ENCODE results near the gene CDHR2.
"Not testable (repeated sequence)": the region's sequence is repeated elsewhere in the genome, so short reads cannot be mapped to it uniquely, and the experiment has no call there.

The CDHR2 gene

DNA sequence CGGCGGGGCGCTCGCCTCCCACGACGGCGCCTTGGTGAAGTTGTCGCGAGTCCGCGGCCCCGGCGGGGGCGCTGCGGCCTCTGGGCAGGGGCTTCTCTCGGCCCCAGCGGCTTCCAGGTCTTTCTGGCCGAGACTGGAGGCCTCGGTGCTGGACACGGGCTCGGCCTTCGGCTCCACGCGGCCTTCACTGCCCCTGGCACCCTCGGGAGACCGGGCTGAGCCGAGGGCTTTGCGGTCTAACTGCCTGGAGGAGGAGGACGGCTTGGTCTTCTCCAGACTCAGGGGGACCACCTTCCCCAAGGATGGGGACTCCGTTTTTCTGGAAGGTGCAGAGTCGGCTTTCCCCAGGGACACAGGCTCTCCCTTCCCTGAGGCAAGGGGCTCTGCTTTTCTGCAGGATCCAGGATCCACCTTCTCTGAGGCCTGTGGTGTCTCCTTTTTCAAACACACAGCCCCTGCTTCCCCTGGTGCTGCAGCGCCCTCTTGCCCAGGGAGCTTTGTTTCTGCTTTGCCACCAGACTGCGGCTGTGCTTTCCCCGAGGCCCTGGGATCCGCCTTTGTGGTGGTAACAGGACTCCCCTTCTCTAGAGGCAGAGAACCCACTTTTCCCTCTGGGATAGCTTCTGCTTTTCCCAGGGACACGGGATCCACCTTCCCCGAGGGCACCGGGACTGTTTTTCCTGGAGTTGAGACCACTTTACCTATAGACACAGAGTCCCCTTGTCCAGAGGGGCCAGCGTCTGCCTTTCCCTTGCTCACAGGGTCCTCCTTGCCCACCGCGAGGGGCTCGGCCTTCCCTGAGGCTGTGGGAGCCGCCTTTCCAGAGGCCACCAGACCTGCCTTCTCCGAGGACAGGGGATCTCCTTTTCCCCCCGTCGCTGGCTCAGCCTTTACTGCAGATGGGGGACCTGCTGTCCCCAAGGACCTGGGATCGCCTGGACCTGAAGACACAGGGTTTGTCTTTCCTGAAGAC lies 48.6 kb downstream of the CDHR2 start:
- Mint-ChIP-seq H3K27ac (no peak overlapping the region), H3K4me3 (peak overlapping the region; percentile 55), H3K9me3 (no peaks in the 10 kb centered on the region), H3K36me3 (no peaks in the 10 kb centered on the region), H3K4me1 (peaks cover 6% of the 10 kb centered on the region), H3K27me3 (no peaks in the 10 kb centered on the region)
- no peak for DNase-seq (ENCODE audit: low spot score in 2 of 2)
- no peak for ATAC-seq (ENCODE audit: low read depth)

DNA sequence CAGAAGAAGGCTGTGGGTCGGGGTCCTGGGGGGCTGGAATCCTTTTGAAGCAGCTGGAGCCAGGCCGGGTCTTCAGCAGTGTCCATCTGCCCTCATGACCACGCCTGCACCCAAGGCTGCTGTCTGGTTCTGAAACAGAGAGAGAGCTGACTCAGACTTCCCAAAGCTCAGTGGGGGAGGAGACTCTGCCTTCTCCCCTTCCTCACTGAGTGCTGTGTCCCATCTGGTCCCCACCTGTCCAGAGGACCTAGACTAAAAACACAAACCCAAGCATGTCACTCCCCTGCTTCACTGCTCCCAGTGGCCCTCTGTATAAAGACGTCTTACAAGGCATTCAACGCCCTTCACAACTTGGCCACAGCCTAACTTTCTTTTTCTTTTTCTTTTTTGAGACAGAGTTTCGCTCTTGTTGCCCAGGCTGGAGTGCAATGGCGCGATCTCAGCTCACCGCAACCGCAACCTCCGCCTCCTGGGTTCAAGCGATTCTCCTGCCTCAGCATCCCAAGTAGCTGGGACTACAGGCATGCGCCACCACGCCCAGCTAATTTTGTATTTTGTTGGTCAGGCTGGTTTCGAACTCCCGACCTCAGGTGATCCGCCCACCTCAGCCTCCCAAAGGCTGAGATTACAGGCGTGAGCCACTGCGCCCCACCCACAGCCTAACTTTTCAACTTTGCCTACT lies 50.7 kb downstream of the CDHR2 start:
- H3K4me3 Mint-ChIP-seq; ATAC-seq (ENCODE audit: low read depth); DNase-seq (ENCODE audit: low spot score in 2 of 2); H3K9me3 Mint-ChIP-seq; H3K27me3 Mint-ChIP-seq; H3K27ac Mint-ChIP-seq; H3K4me1 Mint-ChIP-seq; H3K36me3 Mint-ChIP-seq: not testable (repeated sequence)

DNA sequence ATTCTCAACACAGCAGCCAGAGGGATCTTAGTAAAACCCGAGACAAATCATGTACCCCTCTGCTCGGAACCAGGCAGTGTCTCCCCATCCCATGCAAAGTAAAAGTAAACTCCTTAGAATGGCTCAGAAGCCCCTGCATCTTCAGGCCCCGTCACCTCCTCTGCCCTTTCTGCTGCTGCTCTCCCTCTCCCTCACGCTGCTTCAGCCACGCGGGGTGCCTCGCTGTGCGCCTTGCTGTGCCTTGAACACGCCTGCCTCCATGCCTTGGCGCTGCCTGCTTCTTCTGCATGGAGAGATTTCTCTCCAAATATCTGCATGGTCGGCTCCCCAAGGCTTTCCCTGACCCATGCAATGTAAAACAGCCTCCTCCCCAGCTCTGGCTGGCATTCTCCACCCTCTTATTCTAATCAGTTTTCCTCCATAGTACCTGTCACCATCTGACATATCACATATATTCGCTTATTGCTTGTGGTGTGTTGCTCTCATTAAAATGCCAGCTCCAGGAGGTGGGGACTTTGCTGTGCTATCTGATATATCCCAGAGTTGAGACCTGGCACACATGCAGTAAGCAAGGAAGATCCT lies 52.9 kb downstream of the CDHR2 start:
- Mint-ChIP-seq H3K27me3 (no peaks in the 10 kb centered on the region), H3K27ac (no peak overlapping the region), H3K4me1 (no peaks in the 10 kb centered on the region), H3K9me3 (no peaks in the 10 kb centered on the region), H3K36me3 (no peaks in the 10 kb centered on the region), H3K4me3 (no peak overlapping the region)
- ATAC-seq (ENCODE audit: low read depth) (no peak), DNase-seq (ENCODE audit: low spot score in 2 of 2) (no peak)

DNA sequence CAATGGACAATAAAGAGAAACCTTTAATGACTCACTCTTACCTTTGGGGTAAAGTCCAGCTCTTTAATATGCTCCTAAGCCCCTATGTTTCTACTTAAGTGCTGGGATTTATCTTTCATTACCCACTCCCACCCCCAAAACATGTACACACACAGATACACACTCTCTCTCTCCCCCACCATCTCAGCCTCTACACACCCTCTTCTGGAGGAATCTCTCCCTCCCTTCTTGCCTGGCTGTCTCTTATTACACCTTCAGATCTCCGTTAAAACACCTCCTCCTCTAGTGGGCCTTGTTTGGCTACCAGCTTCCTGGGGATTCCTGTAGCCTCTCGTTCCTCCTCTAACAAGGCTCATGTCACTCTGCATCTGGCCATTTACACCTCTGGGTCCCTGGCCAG lies 53.9 kb downstream of the CDHR2 start:
- Mint-ChIP-seq H3K4me1 (no peaks in the 10 kb centered on the region), H3K27ac (no peak overlapping the region), H3K9me3 (no peaks in the 10 kb centered on the region), H3K36me3 (no peaks in the 10 kb centered on the region), H3K4me3 (no peak overlapping the region), H3K27me3 (no peaks in the 10 kb centered on the region)
- DNase-seq (ENCODE audit: low spot score in 2 of 2) (no peak), ATAC-seq (ENCODE audit: low read depth) (no peak)

DNA sequence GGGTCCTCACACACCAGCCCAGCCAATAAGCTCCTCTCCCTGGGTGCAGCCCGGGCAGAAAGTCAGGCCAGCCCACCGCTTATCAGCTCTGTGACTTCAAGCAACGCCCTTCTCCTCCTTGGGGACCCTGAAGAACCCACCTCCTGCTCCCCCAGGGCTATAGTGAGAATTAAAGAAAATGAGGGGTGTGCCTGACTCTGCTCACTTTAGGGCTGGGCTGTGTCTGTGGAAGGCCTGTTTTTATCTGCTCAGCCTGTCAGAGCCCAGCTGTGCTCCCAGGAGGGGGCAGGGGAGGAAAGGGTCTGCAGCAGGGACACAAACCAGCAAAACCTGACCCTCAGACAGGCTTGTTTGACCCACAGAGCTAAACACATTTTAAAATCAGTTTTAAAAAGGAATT lies 56.9 kb downstream of the CDHR2 start:
- Mint-ChIP-seq H3K4me1 (peaks cover 7% of the 10 kb centered on the region), H3K9me3 (no peaks in the 10 kb centered on the region), H3K36me3 (no peaks in the 10 kb centered on the region), H3K27ac (no peak overlapping the region), H3K4me3 (no peak overlapping the region), H3K27me3 (no peaks in the 10 kb centered on the region)
- ATAC-seq (ENCODE audit: low read depth) = no peak
- DNase-seq (ENCODE audit: low spot score in 2 of 2) = no peak

DNA sequence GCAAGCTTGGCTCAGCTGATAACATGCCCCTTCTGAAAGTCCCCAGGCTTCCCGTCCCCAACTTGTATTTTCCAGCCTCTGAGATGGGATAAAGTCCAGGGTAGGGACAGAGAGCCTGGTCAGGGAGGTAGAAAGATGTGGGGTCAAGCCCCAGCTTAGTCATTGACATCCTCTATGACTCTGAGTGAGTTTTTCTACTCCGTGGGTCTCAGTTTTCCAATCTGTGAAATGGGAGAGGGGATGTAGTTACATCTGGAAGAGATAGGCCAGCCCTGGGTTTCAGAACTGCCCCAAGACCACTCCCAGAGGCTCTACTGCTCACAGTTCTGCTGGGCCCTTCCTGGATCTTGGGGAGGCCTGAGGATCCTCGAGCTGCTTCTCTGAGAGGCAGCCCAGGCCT lies 57.7 kb downstream of the CDHR2 start:
- Mint-ChIP-seq H3K27me3 (peaks cover 5% of the 10 kb centered on the region), H3K4me3 (no peak overlapping the region), H3K9me3 (no peaks in the 10 kb centered on the region), H3K27ac (no peak overlapping the region), H3K36me3 (no peaks in the 10 kb centered on the region), H3K4me1 (peaks cover 7% of the 10 kb centered on the region)
- DNase-seq (ENCODE audit: low spot score in 2 of 2) (no peak), ATAC-seq (ENCODE audit: low read depth) (no peak)

DNA sequence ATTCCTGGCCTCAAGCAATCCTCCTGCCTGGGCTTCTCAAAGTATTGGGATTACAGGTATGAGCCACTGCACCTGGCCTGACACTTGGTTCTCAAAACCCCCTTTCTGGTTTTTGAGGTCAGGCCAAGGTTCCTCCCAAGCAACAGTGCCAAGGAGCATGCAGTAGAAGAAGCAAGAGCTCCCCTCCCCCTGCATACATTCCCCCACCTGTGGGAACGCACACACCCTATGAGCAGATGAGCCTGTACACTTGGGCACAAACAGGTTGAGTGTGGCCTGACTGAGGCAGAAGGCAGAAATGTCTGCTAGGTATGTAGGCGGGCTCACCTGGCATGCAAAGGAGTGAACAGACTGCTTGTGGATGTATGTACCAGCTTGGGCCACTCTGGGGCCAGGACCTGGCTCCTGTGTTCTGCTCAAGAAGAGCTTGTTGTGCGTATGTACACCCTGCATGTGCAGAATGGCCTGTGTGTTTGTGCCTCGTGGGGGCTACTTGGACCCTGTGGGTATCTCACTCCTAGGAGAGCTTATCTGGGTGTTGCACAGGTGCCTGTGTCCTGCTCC lies 59.1 kb downstream of the CDHR2 start:
- Mint-ChIP-seq H3K27me3 (peaks cover 12% of the 10 kb centered on the region), H3K4me1 (peaks cover 7% of the 10 kb centered on the region), H3K27ac (no peak overlapping the region), H3K4me3 (peak overlapping the region; percentile 97), H3K36me3 (no peaks in the 10 kb centered on the region), H3K9me3 (no peaks in the 10 kb centered on the region)
- ATAC-seq (ENCODE audit: low read depth) (no peak), DNase-seq (ENCODE audit: low spot score in 2 of 2) (no peak)

DNA sequence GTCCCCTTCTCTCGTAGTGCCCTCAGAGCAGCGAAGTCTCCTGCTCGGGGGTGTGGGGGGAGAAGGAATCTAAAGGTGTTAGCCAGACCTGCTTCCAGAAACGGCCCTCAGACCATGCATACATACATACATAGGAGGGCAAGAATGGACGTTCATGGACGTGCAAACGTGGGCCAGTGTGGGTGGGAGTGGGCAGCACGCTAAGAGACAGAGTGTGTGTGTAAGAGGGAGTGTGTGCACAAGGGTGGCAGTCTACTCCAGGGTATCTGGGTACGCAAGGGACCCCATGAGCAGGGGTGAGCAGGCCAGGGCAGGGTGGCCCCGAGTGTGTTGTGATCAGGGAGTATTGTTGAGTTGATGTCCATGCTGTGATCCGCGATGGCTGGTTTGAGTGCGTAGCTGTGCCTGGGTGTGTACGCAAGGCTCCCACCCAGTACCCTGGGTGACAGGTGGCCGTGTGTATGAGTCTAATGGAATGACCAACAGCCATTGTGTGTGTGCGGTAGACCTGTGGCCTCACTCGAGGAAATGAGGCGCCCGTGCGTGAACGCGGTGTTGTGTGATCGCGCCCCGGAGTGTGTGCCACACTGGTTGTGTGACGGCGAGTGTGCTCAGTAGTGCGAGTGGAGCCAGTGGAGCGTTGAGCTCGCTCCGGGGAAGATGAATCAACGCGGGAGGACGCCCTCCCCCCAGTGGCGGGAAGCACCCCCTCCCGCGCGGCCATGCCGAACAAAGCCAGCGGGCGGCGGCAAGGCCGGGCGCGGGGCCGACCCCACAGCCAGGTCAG lies 60.0 kb downstream of the CDHR2 start:
- peak overlapping the region; percentile 97 for H3K4me3 Mint-ChIP-seq
- peak overlapping the region; percentile 83 for H3K27ac Mint-ChIP-seq
- H3K4me1 Mint-ChIP-seq = peaks cover 7% of the 10 kb centered on the region
- no peaks in the 10 kb centered on the region for H3K9me3 Mint-ChIP-seq
- H3K36me3 Mint-ChIP-seq = no peaks in the 10 kb centered on the region
- peaks cover 13% of the 10 kb centered on the region for H3K27me3 Mint-ChIP-seq
- peak; percentile 65 for ATAC-seq (ENCODE audit: low read depth)
- peak in 1 of 2 donors; percentile 33 for DNase-seq (ENCODE audit: low spot score in 2 of 2)

DNA sequence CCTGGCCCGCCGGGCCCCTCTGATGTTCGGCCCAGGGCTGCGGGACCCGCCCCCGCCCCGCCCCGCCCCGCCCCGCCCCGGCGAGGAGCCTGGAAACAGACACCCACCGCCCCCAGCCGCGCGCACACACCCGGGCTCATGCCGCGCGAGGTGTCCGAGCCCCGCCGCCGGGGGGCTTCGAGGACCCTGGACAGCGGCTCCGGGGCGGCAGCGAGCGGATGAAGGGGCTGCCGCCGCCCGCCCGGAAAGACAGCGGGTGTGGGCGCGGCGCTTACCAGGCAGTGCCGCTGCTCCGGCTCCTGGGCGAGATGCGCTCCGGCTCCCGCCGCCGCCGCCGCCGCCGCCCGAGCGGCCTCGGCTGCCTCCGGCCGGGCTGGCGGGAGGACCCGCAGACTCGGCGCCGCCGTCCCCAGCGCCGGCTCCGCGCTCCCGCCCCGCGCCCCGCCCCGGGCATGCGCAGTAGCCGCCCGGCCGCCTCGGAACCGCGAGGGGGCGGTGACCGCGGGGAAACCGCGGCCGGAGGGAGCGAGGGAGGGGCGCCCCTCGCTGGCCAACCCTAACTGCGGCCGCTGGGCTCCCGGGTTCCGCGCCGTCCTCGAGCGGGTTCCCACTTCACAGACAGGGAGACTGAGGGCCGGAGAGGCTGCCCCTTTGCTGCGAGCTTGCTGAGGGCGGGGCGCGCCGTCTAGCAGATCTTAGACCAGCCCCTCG lies 60.7 kb downstream of the CDHR2 start, which contains the start of gene GPRIN1:
Gene GPRIN1 (minus strand): TSS at position 433 of the 711 bp plus-strand sequence. CDS start 10,322 bp downstream, outside the sequence.
- H3K4me3 Mint-ChIP-seq = peak within 1 kb of the TSS; percentile 97
- ATAC-seq (ENCODE audit: low read depth) = peak; percentile 76
- no peaks in the 10 kb centered on the region for H3K9me3 Mint-ChIP-seq
- H3K27ac Mint-ChIP-seq = peak within 1 kb of the TSS; percentile 83
- DNase-seq (ENCODE audit: low spot score in 2 of 2) = peak; percentile 68 to 79
- H3K36me3 Mint-ChIP-seq = no peaks in the 10 kb centered on the region
- peaks cover 7% of the 10 kb centered on the region for H3K4me1 Mint-ChIP-seq
- peaks cover 15% of the 10 kb centered on the region for H3K27me3 Mint-ChIP-seq

DNA sequence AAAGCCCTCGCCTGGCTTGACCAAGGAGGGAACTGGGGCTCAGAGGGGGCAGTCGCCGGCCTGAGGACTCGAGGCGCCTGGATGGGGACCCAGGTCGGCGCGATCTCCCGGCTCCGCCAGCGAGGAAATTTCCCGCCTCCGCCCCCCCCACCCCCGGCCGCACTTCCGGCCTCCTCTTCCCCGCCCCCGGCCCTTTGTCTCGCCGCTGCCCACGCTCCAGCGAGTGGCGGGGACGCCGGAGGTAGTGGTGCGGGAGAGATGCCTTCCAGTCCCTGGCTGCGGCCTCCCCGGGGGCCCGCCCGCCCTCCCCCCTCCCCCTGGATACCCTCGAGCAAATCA lies 61.3 kb downstream of the CDHR2 start:
- DNase-seq (ENCODE audit: low spot score in 2 of 2) (no peak), ATAC-seq (ENCODE audit: low read depth) (no peak)
- Mint-ChIP-seq H3K27me3 (peaks cover 15% of the 10 kb centered on the region), H3K27ac (no peak overlapping the region), H3K36me3 (no peaks in the 10 kb centered on the region), H3K4me1 (peaks cover 7% of the 10 kb centered on the region), H3K9me3 (no peaks in the 10 kb centered on the region), H3K4me3 (peak overlapping the region; percentile 82)

DNA sequence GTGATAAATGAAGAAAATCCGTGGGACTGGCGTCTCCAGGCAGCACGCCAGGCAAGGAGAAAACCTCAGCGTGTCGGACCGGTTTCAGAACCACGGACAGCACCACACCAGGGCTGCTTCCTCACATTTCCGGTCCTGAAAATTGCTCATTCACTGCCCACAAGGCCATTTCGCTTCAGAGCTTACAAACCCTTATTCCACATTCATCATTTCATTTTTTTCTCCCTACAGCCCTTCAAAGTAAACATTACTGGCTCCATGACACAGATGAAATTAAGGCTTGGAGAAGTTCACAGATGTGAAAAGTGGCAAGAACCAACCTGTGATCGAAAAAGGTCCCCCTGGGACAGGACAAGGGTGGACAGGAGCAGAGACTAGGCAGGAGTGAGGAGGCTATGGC lies 62.3 kb downstream of the CDHR2 start:
- ATAC-seq (ENCODE audit: low read depth) (no peak), DNase-seq (ENCODE audit: low spot score in 2 of 2) (no peak)
- H3K36me3 Mint-ChIP-seq = no peaks in the 10 kb centered on the region
- H3K4me1 Mint-ChIP-seq = peaks cover 7% of the 10 kb centered on the region
- H3K27ac Mint-ChIP-seq = no peak overlapping the region
- H3K9me3 Mint-ChIP-seq = no peaks in the 10 kb centered on the region
- H3K27me3 Mint-ChIP-seq = peaks cover 17% of the 10 kb centered on the region
- H3K4me3 Mint-ChIP-seq = no peak overlapping the region

DNA sequence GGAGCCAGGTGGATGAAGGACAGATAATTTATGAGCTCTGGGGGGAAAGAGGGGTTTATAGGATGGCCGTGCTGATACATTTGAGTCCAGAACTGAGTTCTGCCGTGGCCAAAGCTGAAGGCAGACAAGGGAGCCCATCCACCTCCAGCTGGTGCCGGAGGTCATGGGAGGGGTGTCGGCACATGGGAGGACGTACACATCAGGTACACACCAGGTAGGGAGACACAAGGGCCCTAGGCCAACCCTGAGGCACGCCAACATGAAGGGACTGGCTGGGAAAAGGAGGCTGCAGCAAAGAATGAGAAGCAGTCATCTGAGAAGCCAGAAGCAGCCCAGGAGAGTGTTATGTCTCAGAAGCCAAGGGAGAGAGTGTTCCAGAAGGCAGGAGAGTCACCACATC lies 62.9 kb downstream of the CDHR2 start:
- ATAC-seq (ENCODE audit: low read depth) (no peak), DNase-seq (ENCODE audit: low spot score in 2 of 2) (no peak)
- peaks cover 22% of the 10 kb centered on the region for H3K27me3 Mint-ChIP-seq
- H3K27ac Mint-ChIP-seq = no peak overlapping the region
- peaks cover 7% of the 10 kb centered on the region for H3K4me1 Mint-ChIP-seq
- H3K9me3 Mint-ChIP-seq = no peaks in the 10 kb centered on the region
- no peaks in the 10 kb centered on the region for H3K36me3 Mint-ChIP-seq
- no peak overlapping the region for H3K4me3 Mint-ChIP-seq

DNA sequence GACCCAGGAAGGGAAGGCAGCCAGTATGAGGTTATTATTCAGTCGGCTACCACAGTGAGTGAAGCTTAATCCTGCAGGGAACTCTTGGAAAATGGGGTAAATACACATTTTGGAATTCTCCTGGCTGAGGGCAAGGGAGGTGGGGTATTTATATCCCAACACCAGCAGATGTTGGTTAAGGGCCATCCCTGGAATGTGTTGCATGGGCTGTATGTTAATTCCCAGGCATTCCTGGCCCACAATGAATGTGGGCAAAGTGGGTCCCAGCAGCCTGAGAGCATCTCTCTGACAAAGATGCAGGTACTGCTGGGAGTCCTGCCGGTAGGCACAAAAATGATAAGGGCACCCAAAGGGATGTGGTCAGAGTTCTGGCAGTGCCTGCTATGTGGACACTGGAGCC lies 63.7 kb downstream of the CDHR2 start:
- peaks cover 29% of the 10 kb centered on the region for H3K27me3 Mint-ChIP-seq
- H3K4me3 Mint-ChIP-seq = no peak overlapping the region
- ATAC-seq (ENCODE audit: low read depth) = no peak

More for the DNA sequence above, 63.7 kb downstream of the CDHR2 start:
- DNase-seq (ENCODE audit: low spot score in 2 of 2) = no peak
- Mint-ChIP-seq H3K4me1 (peaks cover 7% of the 10 kb centered on the region), H3K36me3 (no peaks in the 10 kb centered on the region), H3K9me3 (no peaks in the 10 kb centered on the region), H3K27ac (no peak overlapping the region)
